ENCODE data around the gene MAP3K3.

The MAP3K3 gene

GRCh38 chr17:63621684-63622573 is at the start of gene MAP3K3:
Gene MAP3K3 (plus strand): TSS chr17:63622417. CDS start chr17:63622760, 343 bp downstream.
- DNase-seq (ENCODE audit: low read depth) = peak; percentile 100
- peak within 1 kb of the TSS; percentile 79 for H3K4me3 ChIP-seq (ENCODE audit: low read depth, low read length)
- TF ChIP-seq MYC (IDR thresholded peaks at IDR 0.05; ENCODE audit: low read depth, low read length) (no peak), POLR2A (IDR thresholded peaks at IDR 0.05; ENCODE audit: extremely low read depth, insufficient read length) (peak; percentile 74), MAX (IDR thresholded peaks at IDR 0.05; ENCODE audit: low read depth, low read length) (no peak; the same call in none of the 2 replicates)

GRCh38 chr17:63573634-63574033 is 48.6 kb upstream of the MAP3K3 start:
- no peak overlapping the region for H3K4me3 ChIP-seq (ENCODE audit: low read depth, low read length)
- TF ChIP-seq CTCF (IDR thresholded peaks at IDR 0.05; ENCODE audit: low read depth, low read length) (no peak), MAX (IDR thresholded peaks at IDR 0.05; ENCODE audit: low read depth, low read length) (no peak)
- no peak for DNase-seq (ENCODE audit: low read depth)

- no peak for DNase-seq (ENCODE audit: low read depth)
- no peak for TF ChIP-seq POLR2A (IDR thresholded peaks at IDR 0.05; ENCODE audit: extremely low read depth, insufficient read length)
- no peak for TF ChIP-seq MYC (IDR thresholded peaks at IDR 0.05; ENCODE audit: low read depth, low read length)
- H3K4me3 ChIP-seq (ENCODE audit: low read depth, low read length) = no peak overlapping the region
These were observed 44.0 kb upstream of the MAP3K3 start for GRCh38 chr17:63578027-63578768.

GRCh38 chr17:63578769-63579111 is 43.5 kb upstream of the MAP3K3 start:
- no peak for TF ChIP-seq CTCF (IDR thresholded peaks at IDR 0.05; ENCODE audit: low read depth, low read length)
- no peak for TF ChIP-seq MAX (IDR thresholded peaks at IDR 0.05; ENCODE audit: low read depth, low read length)
- TF ChIP-seq POLR2A (IDR thresholded peaks at IDR 0.05; ENCODE audit: extremely low read depth, insufficient read length) = no peak
- no peak for TF ChIP-seq MYC (IDR thresholded peaks at IDR 0.05; ENCODE audit: low read depth, low read length)
- no peak overlapping the region for H3K4me3 ChIP-seq (ENCODE audit: low read depth, low read length)
- DNase-seq (ENCODE audit: low read depth) = no peak

- H3K4me3 ChIP-seq (ENCODE audit: low read depth, low read length) = no peak overlapping the region
- no peak for DNase-seq (ENCODE audit: low read depth)
- TF ChIP-seq CTCF (IDR thresholded peaks at IDR 0.05; ENCODE audit: low read depth, low read length) (no peak), MAX (IDR thresholded peaks at IDR 0.05; ENCODE audit: low read depth, low read length) (no peak), MYC (IDR thresholded peaks at IDR 0.05; ENCODE audit: low read depth, low read length) (no peak), POLR2A (IDR thresholded peaks at IDR 0.05; ENCODE audit: extremely low read depth, insufficient read length) (no peak)
These were observed 42.6 kb upstream of the MAP3K3 start for GRCh38 chr17:63579633-63580032.

- TF ChIP-seq MAX (IDR thresholded peaks at IDR 0.05; ENCODE audit: low read depth, low read length) = no peak
- TF ChIP-seq POLR2A (IDR thresholded peaks at IDR 0.05; ENCODE audit: extremely low read depth, insufficient read length) = no peak
- TF ChIP-seq CTCF (IDR thresholded peaks at IDR 0.05; ENCODE audit: low read depth, low read length) = no peak
- TF ChIP-seq MYC (IDR thresholded peaks at IDR 0.05; ENCODE audit: low read depth, low read length) = no peak
- H3K4me3 ChIP-seq (ENCODE audit: low read depth, low read length) = no peak overlapping the region
- no peak for DNase-seq (ENCODE audit: low read depth)
These were observed 34.4 kb upstream of the MAP3K3 start for GRCh38 chr17:63587770-63588169.
